Osteocyte (in vitro differentiated cells): Measurements from ENCODE around the gene LSM12. TPM values are rescaled to one million over a fixed set of nuclear protein-coding genes. Genes with fewer than 3 reads are reported as not detected.
A peak's percentile ranks its signal among the peaks of the same experiment; 100 is the strongest.

Experiments used
- DNase-seq: peaks from one replicate; pipeline ENCODE4 v3.0.0; 2021; ENCODE audit warnings: mixed read lengths; ENCODE audit not compliant: unreplicated experiment; ENCODE audit errors: extremely low spot score
- H3K27ac Mint-ChIP-seq: one replicate; pipeline ENCODE4 v1.8.0; 2021; ENCODE audit warnings: mild to moderate bottlenecking, mixed read lengths; ENCODE audit not compliant: unreplicated experiment
- H3K27me3 Mint-ChIP-seq: one replicate; pipeline ENCODE4 v1.8.0; 2021; ENCODE audit warnings: mixed read lengths; ENCODE audit not compliant: unreplicated experiment
- H3K36me3 Mint-ChIP-seq: one replicate; pipeline ENCODE4 v1.8.0; 2021; ENCODE audit warnings: mixed read lengths; ENCODE audit not compliant: unreplicated experiment
- H3K4me1 Mint-ChIP-seq: one replicate; pipeline ENCODE4 v1.8.0; 2021; ENCODE audit warnings: mixed read lengths; ENCODE audit not compliant: unreplicated experiment
- H3K4me3 Mint-ChIP-seq: one replicate; pipeline ENCODE4 v1.8.0; 2021; ENCODE audit warnings: mild to moderate bottlenecking, moderate library complexity, mixed read lengths; ENCODE audit not compliant: unreplicated experiment
- H3K9me3 Mint-ChIP-seq: one replicate; pipeline ENCODE4 v1.8.0; 2021; ENCODE audit warnings: mixed read lengths; ENCODE audit not compliant: unreplicated experiment
- CTCF ChIP-seq: fragments of 200-600 bp; sonication (generic); IDR thresholded peaks from 2 replicates; pipeline ENCODE4 v1.5.0; 2021; ENCODE audit warnings: antibody characterized with exemption, mild to moderate bottlenecking, moderate library complexity
- total RNA-seq: library from RNA; stranded (reverse); gene quantifications from 2 replicates; pipeline ENCODE4 v1.2.1, GENCODE V29; 2021

LSM12 gene
- total RNA-seq, 1 donor from 2014 or later, result 49.5 TPM

GRCh38 chr17:44071772-44072171 lies 5.3 kb upstream of the LSM12 start:
- Mint-ChIP-seq H3K27ac (peak overlapping the region; percentile 97), H3K4me1 (peaks cover 33% of the 10 kb centered on the region), H3K4me3 (peak overlapping the region; percentile 96), H3K27me3 (no peaks in the 10 kb centered on the region), H3K9me3 (no peaks in the 10 kb centered on the region), H3K36me3 (peaks cover 10% of the 10 kb centered on the region)
- no peak for DNase-seq
- no peak for TF ChIP-seq CTCF

GRCh38 chr17:44071198-44071520 lies 4.7 kb upstream of the LSM12 start:
- no peak for TF ChIP-seq CTCF
- peaks cover 7% of the 10 kb centered on the region for H3K36me3 Mint-ChIP-seq
- peak overlapping the region; percentile 97 for H3K27ac Mint-ChIP-seq
- peaks cover 36% of the 10 kb centered on the region for H3K4me1 Mint-ChIP-seq
- H3K4me3 Mint-ChIP-seq, result peak overlapping the region; percentile 96
- DNase-seq, result no peak
- H3K9me3 Mint-ChIP-seq, result no peaks in the 10 kb centered on the region
- H3K27me3 Mint-ChIP-seq, result no peaks in the 10 kb centered on the region

GRCh38 chr17:44070455-44071197 lies 4.2 kb upstream of the LSM12 start, which contains the start of gene G6PC3:
G6PC3 (plus strand) TSS chr17:44070735; CDS start chr17:44070966, 231 bp downstream.
- H3K36me3 Mint-ChIP-seq, result peaks cover 4% of the 10 kb centered on the region
- TF ChIP-seq CTCF, result no peak
- H3K27ac Mint-ChIP-seq, result peak within 1 kb of the TSS; percentile 97

GRCh38 chr17:44069974-44070454 lies 3.5 kb upstream of the LSM12 start:
- Mint-ChIP-seq H3K4me1 (peaks cover 42% of the 10 kb centered on the region), H3K27ac (peak overlapping the region; percentile 97)
- no peak for DNase-seq

More at GRCh38 chr17:44070455-44071197, 4.2 kb upstream of the LSM12 start, which contains the start of gene G6PC3:
- peak; percentile 98 for DNase-seq
- Mint-ChIP-seq H3K27me3 (no peaks in the 10 kb centered on the region), H3K4me3 (peak within 1 kb of the TSS; percentile 96), H3K9me3 (no peaks in the 10 kb centered on the region), H3K4me1 (peaks cover 38% of the 10 kb centered on the region)

More at GRCh38 chr17:44069974-44070454, 3.5 kb upstream of the LSM12 start:
- no peak for TF ChIP-seq CTCF
- Mint-ChIP-seq H3K36me3 (peaks cover 2% of the 10 kb centered on the region), H3K9me3 (no peaks in the 10 kb centered on the region), H3K4me3 (peak overlapping the region; percentile 96), H3K27me3 (no peaks in the 10 kb centered on the region)
